ENCODE data around the gene TRAPPC5. TPM values are rescaled to one million over a fixed set of nuclear protein-coding genes. Genes with fewer than 3 reads are reported as not detected.
A peak's percentile ranks its signal among the peaks of the same experiment; 100 is the strongest.

TRAPPC5 gene
- 10 to 100 TPM; 90.2 to 95.2 TPM for total RNA-seq

DNA sequence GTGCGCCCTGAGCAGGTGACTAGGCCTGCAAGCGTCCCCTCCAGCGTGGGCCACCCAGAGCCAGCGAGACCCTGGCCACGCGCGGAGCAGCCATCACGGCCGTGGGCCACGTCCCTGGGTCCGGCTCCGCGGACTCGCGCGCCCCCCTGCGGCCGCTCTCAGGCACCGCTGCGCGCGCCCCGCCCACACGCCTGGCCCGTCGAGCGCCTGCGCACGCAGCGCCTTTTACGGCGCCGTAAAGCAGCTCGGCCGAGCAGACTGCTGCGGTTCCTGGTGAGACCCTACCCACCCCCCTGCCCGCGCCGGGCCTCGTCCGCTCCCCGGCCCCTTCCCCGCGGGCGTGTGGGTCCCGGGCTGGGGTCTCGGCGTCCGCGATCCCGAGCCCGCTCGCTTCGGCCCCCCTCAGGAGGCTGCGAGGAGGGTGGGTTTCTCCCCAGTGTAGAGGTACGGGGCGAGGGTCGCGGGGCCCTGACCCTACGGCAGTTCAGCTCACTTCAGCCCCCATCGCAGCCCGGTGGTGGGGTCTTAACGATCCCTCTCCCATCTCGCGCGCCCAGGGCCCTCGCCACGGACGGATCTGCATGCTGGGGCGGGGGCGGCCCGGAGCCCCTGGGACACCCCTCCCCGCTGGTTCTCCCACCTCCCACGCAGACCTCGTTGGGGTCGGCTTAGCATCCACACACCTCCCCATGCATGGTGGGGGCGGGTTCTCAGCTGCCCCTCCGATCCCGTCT lies at the start of gene TRAPPC5:
Gene TRAPPC5, plus strand, starts transcription at position 228 of the 734 bp plus-strand sequence. CDS start 1,421 bp downstream, outside the sequence.
- DNase-seq (peak; percentile 93), ATAC-seq (peak; percentile 25)
- CTCF ChIA-PET: interaction anchor here (0.5 to 1.8 kb wide), 36 partner anchors 10 to 1283 kb away, joined by 3 to 19 read pairs (median 3); partner anchors contain the start of genes ARHGEF18, CD209, PET100 and XAB2
- peak within 1 kb of the TSS; percentile 91 for H3K27ac Mint-ChIP-seq
- intact Hi-C loops (cut with DNase I, micrococcal nuclease): loop anchor here (1.0 to 2.0 kb wide), 16 partner anchors 22 to 582 kb away; partner anchors contain the start of genes MAP2K7 (in 1 of the 2), PET100 (in 1 of the 2), PNPLA6 (in 1 of the 2) and SNAPC2 (in 1 of the 2)
- peak within 1 kb of the TSS; percentile 91 for H3K4me3 Mint-ChIP-seq
- H3K27me3 Mint-ChIP-seq: peaks cover 18% of the 10 kb centered on the region
- POLR2A ChIA-PET: interaction anchor here (0.6 kb wide), 1 partner anchor 297 kb away, joined by 13 read pairs; no protein-coding TSS in a partner anchor
- no peaks in the 10 kb centered on the region for H3K9me3 Mint-ChIP-seq (ENCODE audit: low read depth)
- H3K4me1 Mint-ChIP-seq: peaks cover 51% of the 10 kb centered on the region
- H3K36me3 Mint-ChIP-seq (ENCODE audit: low read depth): peaks cover 15% of the 10 kb centered on the region

DNA sequence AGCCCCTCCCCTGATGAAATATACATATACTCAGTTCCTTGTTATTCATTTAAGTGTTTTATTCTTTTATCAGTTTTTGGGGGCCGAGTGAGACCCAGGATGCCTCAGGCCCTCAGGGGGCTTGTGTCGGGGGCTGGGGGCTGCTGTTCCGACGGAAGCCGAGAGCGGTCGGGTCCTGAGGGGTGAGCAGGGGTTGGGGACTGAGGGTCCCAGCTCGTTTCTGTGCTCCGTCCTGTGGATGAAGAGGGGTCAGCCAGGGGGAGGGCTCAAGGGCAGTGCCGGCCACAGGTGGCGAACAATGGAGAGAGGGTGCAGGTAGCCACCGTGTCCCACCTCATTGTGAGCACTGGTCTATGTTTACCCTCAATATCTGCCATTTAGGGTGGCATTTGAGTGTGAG lies 49.1 kb upstream of the TRAPPC5 start:
- H3K4me3 Mint-ChIP-seq: no peak overlapping the region
- DNase-seq (no peak), ATAC-seq (no peak)
- POLR2A ChIA-PET: no interaction called here
- no peak overlapping the region for H3K27ac Mint-ChIP-seq
- intact Hi-C loops (cut with DNase I, micrococcal nuclease): no loop called here
- H3K9me3 Mint-ChIP-seq (ENCODE audit: low read depth): no peaks in the 10 kb centered on the region
- CTCF ChIA-PET: no interaction called here
- H3K4me1 Mint-ChIP-seq: peaks cover 38% of the 10 kb centered on the region
- H3K36me3 Mint-ChIP-seq (ENCODE audit: low read depth): peaks cover 26% of the 10 kb centered on the region
- no peaks in the 10 kb centered on the region for H3K27me3 Mint-ChIP-seq

GRCh38 chr19:7632340-7633203 lies 48.1 kb upstream of the TRAPPC5 start:
- intact Hi-C loops (cut with DNase I, micrococcal nuclease): no loop called here
- H3K4me3 Mint-ChIP-seq: no peak overlapping the region
- CTCF ChIA-PET: interaction anchor here (0.8 kb wide), 1 partner anchor 20 kb away, joined by 3 read pairs; no protein-coding TSS in a partner anchor
- POLR2A ChIA-PET: no interaction called here
- H3K9me3 Mint-ChIP-seq (ENCODE audit: low read depth): no peaks in the 10 kb centered on the region
- H3K27ac Mint-ChIP-seq: no peak overlapping the region
- H3K27me3 Mint-ChIP-seq: no peaks in the 10 kb centered on the region
- peaks cover 21% of the 10 kb centered on the region for H3K36me3 Mint-ChIP-seq (ENCODE audit: low read depth)
- peaks cover 40% of the 10 kb centered on the region for H3K4me1 Mint-ChIP-seq
- DNase-seq (no peak), ATAC-seq (no peak)

DNA sequence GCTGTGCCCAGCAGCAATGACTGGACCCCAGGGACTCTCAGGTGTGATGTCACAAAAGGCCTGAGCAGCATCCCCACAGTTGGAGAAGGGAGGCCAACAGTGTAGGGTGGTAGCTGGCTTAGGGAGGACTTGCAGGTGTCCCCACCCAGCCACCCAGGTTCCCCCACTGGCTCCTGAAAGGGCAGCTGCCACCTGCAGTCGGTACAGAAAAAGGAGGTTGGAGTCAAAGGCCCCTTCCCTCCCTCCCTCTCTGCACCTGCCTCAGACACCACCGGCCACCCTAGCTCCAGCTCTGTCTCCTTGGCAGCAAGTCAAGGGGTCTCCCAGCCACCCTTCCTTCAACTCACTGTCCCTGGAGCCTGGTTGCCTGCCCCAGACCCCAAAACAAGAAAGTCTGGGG lies 46.9 kb upstream of the TRAPPC5 start, which contains the start of gene PCP2:
Gene PCP2, minus strand, starts transcription at position 22 of the 400 bp plus-strand sequence. CDS start 262 bp downstream, outside the sequence.
- POLR2A ChIA-PET: no interaction called here
- H3K4me3 Mint-ChIP-seq: no peak within 1 kb of the TSS
- ATAC-seq (no peak), DNase-seq (no peak)
- peaks cover 34% of the 10 kb centered on the region for H3K4me1 Mint-ChIP-seq
- no peaks in the 10 kb centered on the region for H3K9me3 Mint-ChIP-seq (ENCODE audit: low read depth)
- intact Hi-C loops (cut with DNase I, micrococcal nuclease): no loop called here
- H3K27me3 Mint-ChIP-seq: no peaks in the 10 kb centered on the region
- CTCF ChIA-PET: interaction anchor here (0.5 kb wide), 1 partner anchor 1123 kb away, joined by 3 read pairs; no protein-coding TSS in a partner anchor
- no peak within 1 kb of the TSS for H3K27ac Mint-ChIP-seq
- peaks cover 19% of the 10 kb centered on the region for H3K36me3 Mint-ChIP-seq (ENCODE audit: low read depth)

DNA sequence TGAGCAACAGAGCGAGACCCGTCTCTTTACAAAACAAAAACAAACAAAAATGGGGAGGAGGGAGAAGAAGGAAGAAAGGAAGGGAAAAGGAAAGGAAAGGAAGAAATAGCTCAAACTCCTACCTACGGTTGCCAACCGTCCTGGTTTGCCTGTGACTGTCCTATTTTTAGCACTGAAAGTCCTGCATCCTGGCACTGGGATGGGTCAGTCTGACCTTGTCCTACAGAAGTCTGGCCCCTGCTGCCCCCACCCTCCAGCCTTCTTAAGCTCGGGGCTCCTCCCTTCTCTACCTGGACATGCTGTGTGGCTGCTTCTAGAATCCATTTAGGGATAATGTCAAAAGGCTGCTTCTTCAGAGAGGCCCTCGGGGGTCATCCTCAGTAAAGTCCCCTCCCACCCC lies 45.0 kb upstream of the TRAPPC5 start:
- peaks cover 26% of the 10 kb centered on the region for H3K4me1 Mint-ChIP-seq
- intact Hi-C loops (cut with DNase I, micrococcal nuclease): loop anchor here in 1 of 2 experiments (2.0 kb wide), 1 partner anchor 233 kb away; no protein-coding TSS in a partner anchor
- ChIA-PET CTCF (interaction anchor here (1.7 kb wide), 1 partner anchor 45 kb away, joined by 7 read pairs; the partner anchor contains the start of gene TRAPPC5), POLR2A (no interaction called here)
- H3K27me3 Mint-ChIP-seq: no peaks in the 10 kb centered on the region
- H3K27ac Mint-ChIP-seq: peak overlapping the region; percentile 47
- DNase-seq (no peak), ATAC-seq (no peak)
- peaks cover 21% of the 10 kb centered on the region for H3K36me3 Mint-ChIP-seq (ENCODE audit: low read depth)
- peak overlapping the region; percentile 78 for H3K4me3 Mint-ChIP-seq
- H3K9me3 Mint-ChIP-seq (ENCODE audit: low read depth): peaks cover 7% of the 10 kb centered on the region

- intact Hi-C loops (cut with DNase I, micrococcal nuclease): loop anchor here in 1 of 2 experiments (2.0 kb wide), 1 partner anchor 232 kb away; no protein-coding TSS in a partner anchor
- CTCF ChIA-PET: interaction anchor here (1.7 kb wide), 1 partner anchor 45 kb away, joined by 7 read pairs; the partner anchor contains the start of gene TRAPPC5
- Mint-ChIP-seq H3K9me3 (ENCODE audit: low read depth) (peaks cover 7% of the 10 kb centered on the region), H3K4me1 (peaks cover 22% of the 10 kb centered on the region), H3K4me3 (peak overlapping the region; percentile 78), H3K27me3 (no peaks in the 10 kb centered on the region), H3K36me3 (ENCODE audit: low read depth) (peaks cover 21% of the 10 kb centered on the region), H3K27ac (peak overlapping the region; percentile 86)
- no peak for ATAC-seq
- DNase-seq: no peak
- POLR2A ChIA-PET: no interaction called here
Measured at GRCh38 chr19:7636317-7636690, 44.3 kb upstream of the TRAPPC5 start.

GRCh38 chr19:7636691-7637373 lies 43.8 kb upstream of the TRAPPC5 start, which contains the start of gene STXBP2:
TSS of gene STXBP2 (plus strand) at chr19:7637110. CDS start at chr19:7637150, 40 bp downstream.
- peak within 1 kb of the TSS; percentile 86 for H3K27ac Mint-ChIP-seq
- ChIA-PET CTCF (interaction anchor here (1.1 to 2.1 kb wide), 5 partner anchors 15 to 76 kb away, joined by 3 to 11 read pairs (median 7); partner anchors contain the start of gene TRAPPC5), POLR2A (no interaction called here)
- H3K36me3 Mint-ChIP-seq (ENCODE audit: low read depth): peaks cover 19% of the 10 kb centered on the region
- peaks cover 22% of the 10 kb centered on the region for H3K4me1 Mint-ChIP-seq
- peak; percentile 97 for ATAC-seq
- H3K4me3 Mint-ChIP-seq: peak within 1 kb of the TSS; percentile 78
- peaks cover 7% of the 10 kb centered on the region for H3K9me3 Mint-ChIP-seq (ENCODE audit: low read depth)
- intact Hi-C loops (cut with DNase I, micrococcal nuclease): loop anchor here (1.0 to 2.0 kb wide), 6 partner anchors 8 to 283 kb away; partner anchors contain the start of genes PET100 (in 2 of the 2), XAB2 (in 2 of the 2), EVI5L (in 1 of the 2) and PNPLA6 (in 1 of the 2)
- H3K27me3 Mint-ChIP-seq: no peaks in the 10 kb centered on the region
- peak; percentile 96 for DNase-seq

DNA sequence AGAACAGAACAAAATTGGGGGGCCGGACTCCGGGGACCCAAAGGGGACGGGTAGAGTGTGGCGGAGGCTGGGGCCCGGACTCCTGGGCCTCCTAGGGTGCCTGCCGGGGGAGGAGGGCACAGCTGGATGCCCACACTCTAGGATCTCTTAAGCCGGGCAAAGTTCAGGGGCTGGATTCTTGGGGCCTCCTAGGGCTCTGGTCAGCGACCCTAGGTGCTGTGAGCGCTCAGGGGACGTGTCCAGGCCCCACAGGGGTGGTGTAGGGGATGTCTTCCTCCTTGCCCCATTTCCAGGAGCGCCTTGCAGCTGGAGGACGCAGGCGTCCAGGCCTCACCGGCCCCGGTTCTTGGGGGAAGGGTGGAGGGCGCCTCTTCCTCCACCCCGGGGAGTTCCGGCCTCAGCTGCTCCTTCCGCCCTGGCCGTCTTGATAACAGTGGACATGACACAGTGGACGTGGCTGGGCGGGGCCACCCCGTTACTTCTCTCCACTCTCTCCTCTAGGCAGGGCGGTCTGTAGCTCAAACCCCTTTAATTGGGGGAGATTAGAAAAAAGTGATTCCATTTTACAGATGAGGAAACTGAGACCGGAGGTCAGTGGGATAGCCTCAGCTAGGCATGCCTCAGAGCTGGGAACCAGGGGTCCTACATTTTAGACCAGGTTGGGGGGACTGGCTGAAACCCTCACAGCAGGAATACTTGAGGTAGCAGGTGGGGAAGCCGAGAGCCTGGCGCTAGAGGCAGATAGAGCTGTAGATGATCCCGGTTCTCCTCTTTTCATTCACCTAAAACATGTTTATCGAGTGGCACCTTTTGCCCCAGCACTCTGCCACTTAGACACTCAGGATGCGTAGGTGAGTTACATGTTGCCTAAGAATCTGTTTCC lies 43.0 kb upstream of the TRAPPC5 start:
- ATAC-seq: peak; percentile 25
- peak overlapping the region; percentile 78 for H3K4me3 Mint-ChIP-seq
- no peak for DNase-seq
- ChIA-PET CTCF (interaction anchor here (0.5 to 2.1 kb wide), 7 partner anchors 14 to 689 kb away, joined by 3 to 11 read pairs (median 4); partner anchors contain the start of gene TRAPPC5), POLR2A (interaction anchor here (0.8 kb wide), 1 partner anchor 8 kb away, joined by 6 read pairs; the partner anchor contains the start of genes PET100 and XAB2)
- H3K9me3 Mint-ChIP-seq (ENCODE audit: low read depth): peaks cover 7% of the 10 kb centered on the region
- intact Hi-C loops (cut with DNase I, micrococcal nuclease): loop anchor here (1.0 to 2.0 kb wide), 6 partner anchors 8 to 283 kb away; partner anchors contain the start of genes PET100 (in 2 of the 2), XAB2 (in 2 of the 2), EVI5L (in 1 of the 2) and PNPLA6 (in 1 of the 2)
- peak overlapping the region; percentile 78 for H3K27ac Mint-ChIP-seq
- no peaks in the 10 kb centered on the region for H3K27me3 Mint-ChIP-seq
- peaks cover 22% of the 10 kb centered on the region for H3K4me1 Mint-ChIP-seq
- peaks cover 15% of the 10 kb centered on the region for H3K36me3 Mint-ChIP-seq (ENCODE audit: low read depth)

GRCh38 chr19:7638802-7639465 lies 41.7 kb upstream of the TRAPPC5 start:
- Mint-ChIP-seq H3K9me3 (ENCODE audit: low read depth) (peaks cover 7% of the 10 kb centered on the region), H3K4me3 (no peak overlapping the region), H3K36me3 (ENCODE audit: low read depth) (peaks cover 12% of the 10 kb centered on the region), H3K27ac (no peak overlapping the region), H3K27me3 (no peaks in the 10 kb centered on the region), H3K4me1 (peaks cover 22% of the 10 kb centered on the region)
- CTCF ChIA-PET: interaction anchor here (1.4 to 2.1 kb wide), 3 partner anchors 42 to 214 kb away, joined by 3 to 11 read pairs (median 5); partner anchors contain the start of gene TRAPPC5
- intact Hi-C loops (cut with DNase I, micrococcal nuclease): no loop called here
- POLR2A ChIA-PET: interaction anchor here (0.8 kb wide), 1 partner anchor 9 kb away, joined by 3 read pairs; the partner anchor contains the start of genes PET100 and XAB2
- DNase-seq (no peak), ATAC-seq (no peak)

Data from activated CD4-positive, alpha-beta T cell treated with anti-CD3 and anti-CD28 coated beads for 36 hours (primary cell).